HT-29 (cell line): ENCODE results near the gene MFN2. TPM values are rescaled to one million over a fixed set of nuclear protein-coding genes. Genes with fewer than 3 reads are reported as not detected.
"Not testable (repeated sequence)": the region's sequence is repeated elsewhere in the genome, so short reads cannot be mapped to it uniquely, and the experiment has no call there.

Experiments
- DNase-seq: peaks from one replicate; pipeline ENCODE4 v3.0.0-alpha.2; 2015; ENCODE audit warnings: low spot score
- total RNA-seq: library from RNA; depleted of rRNA; stranded (reverse); fragments of >200 nt; shearing (Covaris generic); gene quantifications from 2 replicates; pipeline ENCODE4 v1.2.3, GENCODE V29; 2014

The MFN2 gene
- total RNA-seq, 1 experiment from 2014 or later = 58.3 TPM

DNA sequence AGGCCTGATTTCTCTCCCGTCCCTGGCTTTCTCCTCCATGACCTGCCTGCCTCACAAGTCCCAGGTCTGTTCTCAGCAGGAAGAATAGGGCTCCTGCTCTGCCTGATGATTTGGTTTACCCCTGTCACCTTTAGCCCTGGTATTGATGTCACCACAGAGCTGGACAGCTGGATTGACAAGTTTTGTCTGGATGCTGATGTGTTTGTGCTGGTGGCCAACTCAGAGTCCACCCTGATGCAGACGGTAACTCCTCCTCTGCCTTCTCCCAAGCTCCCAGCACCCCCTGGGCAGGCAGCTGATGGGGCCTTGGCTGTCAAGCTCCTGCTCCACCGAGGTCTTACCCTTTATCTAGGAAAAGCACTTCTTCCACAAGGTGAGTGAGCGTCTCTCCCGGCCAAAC lies 18.4 kb downstream of the MFN2 start:
- DNase-seq = no peak

- DNase-seq = no peak
These were observed 19.0 kb downstream of the MFN2 start for GRCh38 chr1:11999236-11999635.

GRCh38 chr1:12001249-12001917 lies 21.1 kb downstream of the MFN2 start:
- no peak for DNase-seq

DNA sequence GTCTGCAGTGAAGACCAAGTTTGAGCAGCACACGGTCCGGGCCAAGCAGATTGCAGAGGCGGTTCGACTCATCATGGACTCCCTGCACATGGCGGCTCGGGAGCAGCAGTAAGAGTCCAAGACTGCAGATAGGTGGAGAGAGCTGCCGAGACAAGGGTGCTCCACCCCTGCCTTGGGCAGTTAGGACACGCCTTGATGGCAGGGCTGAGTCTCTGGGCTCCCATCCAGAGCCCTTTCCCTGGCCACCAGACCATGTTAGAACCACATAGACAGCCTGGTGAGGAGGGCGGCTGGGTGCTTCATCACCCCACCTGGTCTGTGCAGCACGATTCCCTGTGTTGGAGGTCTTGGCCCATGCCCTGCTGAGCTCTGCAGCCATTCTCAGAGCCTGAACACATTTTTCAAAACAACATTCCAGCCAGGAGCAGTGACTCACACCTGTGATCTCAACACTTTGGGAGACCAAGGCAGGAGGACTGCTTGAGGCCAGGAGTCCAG lies 21.8 kb downstream of the MFN2 start:
- no peak for DNase-seq

DNA sequence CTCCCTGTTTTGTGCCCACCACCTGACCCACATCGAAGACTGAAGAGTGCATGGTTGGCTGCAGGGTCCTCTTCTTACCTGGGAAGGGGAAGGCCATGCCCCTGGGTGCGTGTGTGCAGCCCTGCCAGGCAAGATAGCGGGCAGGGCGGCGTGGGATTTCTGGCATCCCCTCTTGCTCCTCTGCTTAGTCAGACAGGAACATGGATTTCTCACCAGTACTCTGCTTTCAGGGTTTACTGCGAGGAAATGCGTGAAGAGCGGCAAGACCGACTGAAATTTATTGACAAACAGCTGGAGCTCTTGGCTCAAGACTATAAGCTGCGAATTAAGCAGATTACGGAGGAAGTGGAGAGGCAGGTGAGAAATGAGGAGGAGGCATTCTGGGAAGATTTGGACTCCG lies 23.5 kb downstream of the MFN2 start:
- no peak for DNase-seq

GRCh38 chr1:12005488-12006166 lies 25.4 kb downstream of the MFN2 start:
- DNase-seq = no peak

- DNase-seq = no peak
These were observed 26.1 kb downstream of the MFN2 start for GRCh38 chr1:12006167-12006921.

DNA sequence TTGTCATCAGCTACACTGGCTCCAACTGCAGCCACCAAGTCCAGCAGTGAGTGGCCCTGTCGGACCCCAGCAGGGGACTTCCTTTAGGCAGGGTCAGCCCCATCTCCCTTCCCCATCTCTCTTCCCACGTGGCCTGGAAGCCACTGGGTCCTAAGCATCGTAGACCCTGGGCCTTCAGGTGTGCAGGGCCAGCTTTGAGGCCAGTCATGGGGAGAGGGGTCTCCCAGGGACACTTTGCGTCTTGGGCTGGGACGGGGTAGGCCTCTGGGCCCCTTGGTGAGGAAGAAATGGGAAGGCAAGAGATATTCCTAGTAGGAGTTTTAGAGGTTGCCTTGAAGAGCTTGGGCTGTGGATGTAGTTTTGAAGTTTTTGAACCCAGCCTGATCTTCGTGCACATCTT lies 27.0 kb downstream of the MFN2 start:
- DNase-seq = no peak

DNA sequence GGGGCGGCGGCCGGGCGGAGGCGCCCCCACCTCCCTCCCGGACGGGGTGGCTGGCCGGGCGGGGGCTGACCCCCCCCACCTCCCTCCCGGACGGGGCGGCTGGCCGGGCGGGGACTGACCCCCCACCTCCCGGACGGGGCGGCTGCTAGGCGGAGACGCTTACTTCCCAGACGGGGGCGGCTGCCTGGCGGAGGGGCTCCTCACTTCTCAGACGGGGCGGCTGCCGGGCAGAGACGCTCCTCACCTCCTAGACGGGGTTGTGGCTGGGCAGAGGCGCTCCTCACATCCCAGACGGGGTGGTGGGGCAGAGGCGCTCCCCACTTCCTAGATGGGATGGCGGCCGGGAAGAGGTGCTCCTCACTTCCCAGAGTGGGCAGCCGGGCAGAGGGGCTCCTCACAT lies 28.1 kb downstream of the MFN2 start:
- not testable (repeated sequence) for DNase-seq

DNA sequence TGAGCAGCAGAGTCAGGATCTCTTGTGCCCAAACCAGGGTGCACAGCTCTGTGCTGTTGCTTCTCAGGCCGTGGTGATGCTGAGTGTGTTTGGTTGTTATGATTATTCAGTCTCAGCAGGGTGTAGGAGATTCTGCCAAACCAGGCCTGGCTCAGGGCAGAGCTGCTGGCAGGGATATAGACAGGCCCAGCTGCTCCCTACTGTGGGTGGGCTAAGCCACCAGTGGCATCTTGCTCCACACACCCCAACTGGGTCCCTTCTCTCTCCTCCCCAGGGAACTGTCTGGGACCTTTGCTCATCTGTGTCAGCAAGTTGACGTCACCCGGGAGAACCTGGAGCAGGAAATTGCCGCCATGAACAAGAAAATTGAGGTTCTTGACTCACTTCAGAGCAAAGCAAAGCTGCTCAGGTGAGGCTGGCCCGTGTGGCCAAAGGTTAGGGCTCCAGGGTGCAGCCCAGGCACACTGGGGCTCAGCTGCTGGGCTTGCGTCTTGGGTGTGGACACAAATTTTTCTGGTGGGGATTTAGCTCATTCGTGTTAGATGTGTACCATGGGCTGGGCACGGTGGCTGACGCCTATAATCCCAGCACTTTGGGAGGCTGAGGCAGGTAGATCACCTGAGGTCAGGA lies 29.2 kb downstream of the MFN2 start:
- no peak for DNase-seq

- no peak for DNase-seq
These were observed 30.7 kb downstream of the MFN2 start for GRCh38 chr1:12010746-12011570.

GRCh38 chr1:12011998-12012397 lies 31.8 kb downstream of the MFN2 start:
- no peak for DNase-seq

DNA sequence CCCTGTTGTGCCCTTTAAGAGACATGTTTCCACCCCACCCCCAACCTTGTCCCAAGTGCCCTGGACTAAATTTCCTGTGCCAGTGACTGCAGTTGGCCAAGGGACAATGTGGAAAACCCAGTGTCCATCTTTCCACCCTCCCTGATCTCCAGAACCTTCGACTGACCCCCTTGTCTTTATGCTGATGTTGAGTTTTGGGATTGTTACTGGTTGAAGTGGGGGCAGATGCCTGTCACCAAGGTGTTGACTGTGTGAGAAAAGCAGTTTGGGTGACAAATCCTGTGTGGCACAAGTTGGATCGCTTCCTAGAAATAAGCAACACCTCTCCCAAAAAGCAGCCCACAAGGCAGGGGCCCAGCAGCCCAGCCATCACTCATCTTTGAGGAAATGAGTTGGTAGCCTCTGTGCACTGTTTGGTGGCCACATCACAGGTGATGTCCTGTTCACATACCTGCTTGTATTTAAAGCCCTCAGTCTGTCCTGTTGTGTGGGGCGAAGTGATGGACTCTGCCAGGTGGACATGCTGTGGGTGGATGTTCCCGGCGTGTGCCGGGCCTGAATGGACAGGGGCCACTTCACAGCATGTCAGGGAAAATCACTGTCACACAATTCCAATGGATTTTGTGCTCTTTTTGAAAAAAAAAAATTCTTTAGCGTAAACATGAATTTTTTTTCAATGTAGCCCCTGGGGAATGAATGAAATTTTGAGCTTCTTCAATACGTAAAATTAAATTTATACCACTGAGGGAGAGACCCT lies 32.5 kb downstream of the MFN2 start:
- DNase-seq = no peak

- no peak for DNase-seq
These were observed 34.1 kb downstream of the MFN2 start for GRCh38 chr1:12014141-12014991.

DNA sequence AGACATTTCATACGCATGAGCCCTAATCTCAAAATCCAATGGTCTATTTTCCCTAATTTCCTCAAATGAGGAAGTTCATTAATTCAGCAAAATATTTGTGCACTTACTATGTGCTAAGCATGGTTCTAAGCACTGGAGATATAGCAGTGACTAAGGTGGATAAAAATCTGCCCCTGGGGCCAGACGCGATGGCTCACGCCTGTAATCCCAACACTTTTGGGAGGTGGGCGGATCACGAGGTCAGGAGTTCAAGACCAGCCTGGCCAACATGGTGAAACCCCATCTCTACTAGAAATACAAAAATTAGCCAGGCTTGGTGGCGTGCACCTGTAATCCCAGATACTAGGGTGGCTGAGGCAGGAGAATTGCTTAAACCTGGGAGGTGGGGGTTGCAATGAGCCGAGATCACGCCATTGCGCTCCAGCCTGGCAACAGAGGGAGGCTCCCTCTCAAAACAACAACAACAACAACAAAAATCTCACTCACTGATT lies 34.8 kb downstream of the MFN2 start:
- no peak for DNase-seq

GRCh38 chr1:12015499-12015898 lies 35.3 kb downstream of the MFN2 start:
- no peak for DNase-seq

- no peak for DNase-seq
These were observed 35.9 kb downstream of the MFN2 start for GRCh38 chr1:12016182-12016581.

GRCh38 chr1:12019858-12020509 lies 39.7 kb downstream of the MFN2 start:
- peak; percentile 16 for DNase-seq

DNA sequence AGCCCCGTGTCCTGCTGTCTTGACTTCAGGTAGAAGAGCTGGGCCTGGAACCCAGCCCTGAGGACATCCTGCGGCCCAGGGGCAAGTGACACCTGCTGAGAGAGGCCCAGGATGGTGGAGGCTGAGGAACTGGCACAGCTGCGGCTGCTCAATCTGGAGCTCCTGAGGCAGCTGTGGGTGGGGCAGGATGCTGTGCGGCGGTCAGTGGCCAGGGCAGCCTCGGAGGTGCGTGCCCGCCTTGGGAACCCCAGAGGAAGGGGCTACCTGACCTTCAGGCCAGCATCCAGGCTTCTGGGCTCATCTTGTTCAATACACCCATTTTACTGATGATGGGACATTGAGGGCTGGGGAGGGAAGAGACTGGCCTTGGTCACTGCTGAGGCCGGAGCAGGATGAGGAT lies 41.4 kb downstream of the MFN2 start:
- DNase-seq = no peak
